GM10266 (cell line): ENCODE data around the gene DNAAF5.
A peak's percentile ranks its signal among the peaks of the same experiment; 100 is the strongest.

ENCODE experiments used
- DNase-seq: peaks from one replicate; pipeline ENCODE4 v3.0.0; 2012; ENCODE audit errors: extremely low spot score
- TF ChIP-seq, protein P1 (sequence below): IDR thresholded peaks from 2 replicates; pipeline ENCODE4 v1.5.1; 2012; ENCODE audit warnings: mild to moderate bottlenecking, low read depth; ENCODE audit not compliant: control insufficient read depth, insufficient read depth; ENCODE audit errors: missing control alignments

DNAAF5 gene

DNA sequence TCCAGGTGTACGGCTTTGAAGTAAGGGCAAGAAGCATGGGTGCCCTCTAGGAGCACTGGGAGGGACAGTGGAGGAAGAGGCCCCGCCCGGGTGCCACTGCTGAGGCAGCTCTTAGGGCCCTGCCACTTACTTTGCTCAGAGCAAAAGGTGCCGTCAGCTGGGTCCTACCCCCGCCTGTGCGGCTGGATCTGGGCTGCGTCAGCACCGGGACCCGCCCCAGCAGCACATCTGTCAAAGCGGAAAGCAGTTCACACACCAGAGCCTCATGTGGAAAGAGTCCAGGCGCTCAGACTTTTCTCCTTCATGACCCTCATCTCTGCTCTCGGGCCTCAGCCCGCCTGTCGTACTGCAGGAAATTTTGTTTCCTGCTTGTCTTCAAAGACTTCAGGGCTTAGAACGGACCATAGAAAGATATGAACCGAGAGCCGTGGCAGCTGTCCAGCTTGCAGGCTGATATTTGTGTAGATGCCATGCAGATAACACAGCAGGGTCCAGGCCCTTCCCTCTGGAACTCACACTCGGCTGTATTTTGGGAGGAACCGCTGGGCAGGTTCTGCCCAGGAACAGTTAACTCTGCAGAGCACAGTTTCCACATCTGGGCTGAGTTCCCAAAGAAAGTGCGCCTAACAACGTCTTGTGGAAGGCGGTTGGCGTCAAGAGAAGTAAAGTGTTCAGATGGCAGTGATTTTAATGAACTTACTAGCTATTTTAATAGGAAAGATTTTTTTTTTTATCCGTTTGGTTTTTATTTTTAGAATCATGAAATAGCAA, 44.9 kb downstream of the DNAAF5 start:
- TF ChIP-seq, protein P1, sequence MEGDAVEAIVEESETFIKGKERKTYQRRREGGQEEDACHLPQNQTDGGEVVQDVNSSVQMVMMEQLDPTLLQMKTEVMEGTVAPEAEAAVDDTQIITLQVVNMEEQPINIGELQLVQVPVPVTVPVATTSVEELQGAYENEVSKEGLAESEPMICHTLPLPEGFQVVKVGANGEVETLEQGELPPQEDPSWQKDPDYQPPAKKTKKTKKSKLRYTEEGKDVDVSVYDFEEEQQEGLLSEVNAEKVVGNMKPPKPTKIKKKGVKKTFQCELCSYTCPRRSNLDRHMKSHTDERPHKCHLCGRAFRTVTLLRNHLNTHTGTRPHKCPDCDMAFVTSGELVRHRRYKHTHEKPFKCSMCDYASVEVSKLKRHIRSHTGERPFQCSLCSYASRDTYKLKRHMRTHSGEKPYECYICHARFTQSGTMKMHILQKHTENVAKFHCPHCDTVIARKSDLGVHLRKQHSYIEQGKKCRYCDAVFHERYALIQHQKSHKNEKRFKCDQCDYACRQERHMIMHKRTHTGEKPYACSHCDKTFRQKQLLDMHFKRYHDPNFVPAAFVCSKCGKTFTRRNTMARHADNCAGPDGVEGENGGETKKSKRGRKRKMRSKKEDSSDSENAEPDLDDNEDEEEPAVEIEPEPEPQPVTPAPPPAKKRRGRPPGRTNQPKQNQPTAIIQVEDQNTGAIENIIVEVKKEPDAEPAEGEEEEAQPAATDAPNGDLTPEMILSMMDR = no peak
- DNase-seq = no peak

DNA sequence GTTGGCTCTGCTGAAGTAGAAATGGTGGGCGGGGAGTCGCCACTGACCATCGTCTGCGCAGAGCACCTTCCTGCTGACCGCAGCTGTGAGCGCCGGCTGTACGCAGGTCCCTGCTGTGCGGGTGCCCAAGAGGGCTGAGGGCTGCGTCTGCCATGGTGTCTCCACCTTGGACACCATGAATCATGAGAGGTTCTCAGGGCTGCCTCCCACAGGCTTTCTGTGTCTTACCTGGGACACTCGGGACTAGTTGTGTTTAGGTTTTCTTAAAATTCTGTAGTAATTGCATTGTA, 45.5 kb downstream of the DNAAF5 start:
- no peak for DNase-seq
- TF ChIP-seq, protein P1 = no peak

DNA sequence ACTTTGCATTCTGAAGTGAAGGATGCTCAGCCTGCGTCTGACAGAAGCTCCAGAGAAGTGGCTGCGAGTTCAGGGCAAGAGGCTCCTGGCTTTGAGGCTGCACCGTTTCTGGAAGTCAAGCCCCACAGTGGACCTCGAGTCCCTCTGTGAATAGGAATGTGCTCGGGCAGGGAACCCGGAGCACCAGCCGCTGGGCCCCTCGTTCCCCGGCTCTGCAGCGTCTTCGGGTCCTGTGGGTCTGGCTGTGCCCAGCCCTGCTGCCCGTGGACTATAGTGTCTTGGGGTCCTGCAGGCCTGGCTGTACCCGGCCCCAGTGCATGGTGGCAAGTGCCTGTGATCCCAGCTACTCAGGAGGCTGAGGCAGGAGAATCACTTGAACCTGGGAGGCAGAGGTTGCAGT, 45.9 kb downstream of the DNAAF5 start:
- TF ChIP-seq, protein P1 = no peak
- DNase-seq = no peak

DNA sequence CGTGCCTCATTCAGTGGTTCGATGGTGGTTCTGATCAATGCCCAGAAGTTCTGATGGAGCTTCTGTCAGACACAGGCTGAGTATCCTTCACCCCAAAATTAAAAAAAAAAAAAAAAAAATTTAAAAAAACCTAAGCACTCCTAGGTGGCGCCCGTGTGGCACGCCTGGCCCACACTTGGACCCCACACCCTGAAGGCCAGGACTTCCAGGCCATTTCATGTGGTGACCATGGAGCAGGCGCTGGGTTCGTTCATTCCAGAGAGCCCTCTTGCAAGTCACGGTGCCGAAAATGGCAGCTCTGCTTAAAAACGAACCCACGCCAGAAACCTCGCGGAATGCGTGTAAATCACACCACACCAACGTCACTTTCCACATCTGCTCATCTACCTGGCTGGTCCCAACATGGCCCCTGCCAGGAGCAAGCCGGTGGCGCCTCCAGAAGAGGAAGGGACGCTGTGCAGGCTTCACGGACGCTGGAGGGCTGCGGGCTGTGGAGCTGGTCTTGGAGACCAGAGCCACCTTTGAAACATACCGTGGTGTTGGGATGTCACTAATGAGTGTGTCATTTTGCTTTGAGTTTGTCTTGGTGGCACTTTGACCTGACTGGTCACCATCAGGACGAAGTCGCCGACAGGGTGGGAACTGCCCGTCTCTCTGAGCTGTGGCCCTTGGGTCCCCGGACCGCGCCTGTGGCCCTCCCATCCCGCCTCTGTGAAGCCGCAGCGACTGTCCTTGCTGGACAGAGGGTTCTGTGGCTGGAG, 46.5 kb downstream of the DNAAF5 start:
- TF ChIP-seq, protein P1 = no peak
- no peak for DNase-seq

DNA sequence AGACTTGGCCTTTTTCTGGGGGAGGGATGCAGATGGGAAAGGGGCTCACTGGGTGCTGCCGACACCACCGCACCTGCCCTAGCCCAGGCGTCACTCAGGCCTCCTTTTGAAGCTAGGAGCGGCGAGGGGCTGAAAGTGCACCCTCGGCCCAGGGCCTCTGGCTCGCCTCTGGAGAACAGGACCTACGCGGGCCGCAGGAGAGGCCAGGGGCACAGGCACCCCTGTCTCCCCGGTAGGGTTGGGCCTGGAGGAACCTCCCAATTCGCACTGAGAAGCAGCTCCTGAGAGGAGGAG, 47.1 kb downstream of the DNAAF5 start:
- TF ChIP-seq, protein P1 = no peak
- no peak for DNase-seq

DNA sequence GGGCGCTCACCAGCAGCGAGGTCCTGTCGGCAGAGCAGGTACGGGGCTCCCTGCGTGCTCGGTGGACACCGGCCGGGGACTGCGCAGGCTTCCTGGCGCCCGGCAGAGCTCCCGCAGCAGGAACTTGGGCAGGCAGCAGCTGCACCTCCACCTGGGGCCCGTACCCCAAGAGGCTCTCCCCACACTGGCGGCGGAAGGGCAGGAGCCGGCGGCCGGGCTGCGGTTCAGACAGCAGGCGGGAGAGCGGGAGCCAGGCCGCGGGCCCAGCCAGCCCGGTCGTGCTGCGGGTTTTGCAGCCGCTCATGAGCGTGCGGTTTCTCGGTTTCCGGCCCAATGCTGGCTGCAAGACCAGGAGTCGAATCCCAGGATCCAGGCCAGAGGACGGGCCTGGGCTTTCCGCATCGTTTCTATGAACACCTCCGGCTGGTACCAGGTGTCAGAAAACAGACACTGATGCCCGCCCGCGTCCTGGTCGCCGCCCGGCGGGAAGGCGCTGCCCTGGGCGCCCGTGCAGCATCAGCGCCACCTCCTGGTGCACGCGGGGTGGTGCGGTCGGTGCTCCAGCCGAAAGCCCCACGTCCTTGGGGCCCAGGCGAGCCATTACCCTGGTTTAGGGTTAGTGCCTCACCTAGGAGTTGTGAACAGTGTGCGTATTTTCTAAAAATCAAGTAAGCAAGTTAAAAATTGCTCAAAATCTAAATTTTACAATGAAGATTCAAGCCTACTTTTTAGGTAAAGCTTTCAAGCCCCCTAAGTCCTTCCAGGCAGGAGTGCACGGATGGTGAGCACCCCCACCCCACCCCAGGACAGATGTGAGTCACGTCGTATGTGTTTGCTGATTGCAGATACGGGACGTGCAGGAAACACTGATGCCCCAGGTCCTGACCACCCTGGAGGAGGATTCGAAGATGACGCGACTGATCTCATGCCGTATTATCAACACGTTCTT, 47.9 kb downstream of the DNAAF5 start:
- peak; percentile 72 for DNase-seq
- TF ChIP-seq, protein P1 = peak; percentile 71
